Type B pancreatic cell (in vitro differentiated cells): ENCODE data around the gene OR10R2. TPM values are rescaled to one million over a fixed set of nuclear protein-coding genes. Genes with fewer than 3 reads are reported as not detected.
"Not testable (repeated sequence)": the region's sequence is repeated elsewhere in the genome, so short reads cannot be mapped to it uniquely, and the experiment has no call there.

Experiments
- DNase-seq: peaks from one replicate; pipeline ENCODE4 v3.0.0; 2021; ENCODE audit warnings: mixed read lengths; ENCODE audit not compliant: unreplicated experiment; ENCODE audit errors: extremely low spot score
- H3K27ac Mint-ChIP-seq: 2 replicates; pipeline ENCODE4 v1.8.0; 2021; ENCODE audit warnings: mild to moderate bottlenecking, mixed read lengths
- H3K27me3 Mint-ChIP-seq: 2 replicates; pipeline ENCODE4 v1.8.0; 2021; ENCODE audit warnings: mixed read lengths
- H3K36me3 Mint-ChIP-seq: 2 replicates; pipeline ENCODE4 v1.8.0; 2021; ENCODE audit warnings: mixed read lengths
- H3K4me1 Mint-ChIP-seq: one replicate; pipeline ENCODE4 v1.8.0; 2021; ENCODE audit warnings: mixed read lengths; ENCODE audit not compliant: unreplicated experiment
- H3K4me3 Mint-ChIP-seq: 2 replicates; pipeline ENCODE4 v1.8.0; 2021; ENCODE audit warnings: mild to moderate bottlenecking, mixed read lengths
- H3K9me3 Mint-ChIP-seq: 2 replicates; pipeline ENCODE4 v1.8.0; 2021; ENCODE audit warnings: mixed read lengths
- CTCF ChIP-seq: fragments of 200-600 bp; sonication (generic); conservative IDR thresholded peaks from 2 replicates; pipeline ENCODE4 v1.5.0; 2021; ENCODE audit warnings: antibody characterized with exemption, mild to moderate bottlenecking
- long read RNA-seq: library from polyadenylated mRNA; unstranded; transcript quantifications from one replicate; pipeline ENCODE4 v2.0.0, GENCODE V29; 2020
- total RNA-seq: library from RNA; stranded (reverse); gene quantifications from 2 replicates; pipeline ENCODE4 v1.2.1, GENCODE V29; 2021; ENCODE audit warnings: low replicate concordance

Gene OR10R2
- not detected in 2 replicates for total RNA-seq
- long read RNA-seq: 0 reads

- Mint-ChIP-seq H3K27ac (no peak within 1 kb of the TSS), H3K36me3 (no peaks in the 10 kb centered on the region), H3K9me3 (no peaks in the 10 kb centered on the region), H3K4me3 (no peak within 1 kb of the TSS), H3K4me1 (no peaks in the 10 kb centered on the region), H3K27me3 (peaks cover 10% of the 10 kb centered on the region)
- no peak for DNase-seq
- TF ChIP-seq CTCF: no peak
These were observed at the start of gene OR10R2 for GRCh38 chr1:158471920-158472319. TSS of gene OR10R2 (plus strand) at chr1:158472220. CDS start at chr1:158472326, 106 bp downstream.

GRCh38 chr1:158425027-158425426 is 47.0 kb upstream of the OR10R2 start:
- no peak overlapping the region for H3K4me3 Mint-ChIP-seq
- no peak for DNase-seq
- H3K27ac Mint-ChIP-seq: no peak overlapping the region
- no peaks in the 10 kb centered on the region for H3K36me3 Mint-ChIP-seq
- no peaks in the 10 kb centered on the region for H3K4me1 Mint-ChIP-seq
- H3K27me3 Mint-ChIP-seq: peaks cover 6% of the 10 kb centered on the region
- H3K9me3 Mint-ChIP-seq: no peaks in the 10 kb centered on the region
- TF ChIP-seq CTCF: no peak

DNA sequence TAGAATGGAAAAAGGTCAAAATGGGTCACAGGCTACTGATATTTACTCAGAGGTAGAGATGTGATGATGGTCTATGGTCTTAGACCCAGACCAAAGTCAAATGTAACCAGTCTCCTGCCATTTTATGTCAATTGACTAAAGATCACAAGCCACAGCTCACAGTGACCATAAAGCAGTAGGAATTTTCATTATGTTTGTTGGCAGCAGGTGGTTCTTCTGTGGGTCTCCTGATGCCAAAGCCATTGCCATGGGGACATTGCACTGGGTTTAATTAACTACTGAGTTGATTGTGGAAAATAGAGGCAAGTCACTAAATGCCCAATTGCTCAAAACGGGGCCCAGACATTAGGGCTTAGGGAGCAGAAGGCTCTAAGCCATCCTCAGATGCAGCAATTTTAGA is 45.9 kb upstream of the OR10R2 start, which contains the start of gene OR10K2:
Gene OR10K2 (minus strand): TSS at position 101 of the 400 bp plus-strand sequence. CDS start 5,371 bp downstream, outside the sequence.
- no peak within 1 kb of the TSS for H3K27ac Mint-ChIP-seq
- no peaks in the 10 kb centered on the region for H3K36me3 Mint-ChIP-seq
- H3K9me3 Mint-ChIP-seq: no peaks in the 10 kb centered on the region
- no peak for DNase-seq
- no peaks in the 10 kb centered on the region for H3K4me1 Mint-ChIP-seq
- no peak for TF ChIP-seq CTCF
- H3K27me3 Mint-ChIP-seq: peaks cover 6% of the 10 kb centered on the region
- H3K4me3 Mint-ChIP-seq: no peak within 1 kb of the TSS

- not testable (repeated sequence) for H3K4me3 Mint-ChIP-seq, H3K27ac Mint-ChIP-seq, H3K4me1 Mint-ChIP-seq, H3K9me3 Mint-ChIP-seq, DNase-seq, H3K36me3 Mint-ChIP-seq
- peaks cover 11% of the 10 kb centered on the region for H3K27me3 Mint-ChIP-seq
These were observed 41.9 kb upstream of the OR10R2 start for GRCh38 chr1:158430163-158430562.

- no peak for TF ChIP-seq CTCF
- peaks cover 6% of the 10 kb centered on the region for H3K27me3 Mint-ChIP-seq
- H3K4me1 Mint-ChIP-seq: no peaks in the 10 kb centered on the region
These were observed 37.3 kb upstream of the OR10R2 start for GRCh38 chr1:158434741-158435140.

DNA sequence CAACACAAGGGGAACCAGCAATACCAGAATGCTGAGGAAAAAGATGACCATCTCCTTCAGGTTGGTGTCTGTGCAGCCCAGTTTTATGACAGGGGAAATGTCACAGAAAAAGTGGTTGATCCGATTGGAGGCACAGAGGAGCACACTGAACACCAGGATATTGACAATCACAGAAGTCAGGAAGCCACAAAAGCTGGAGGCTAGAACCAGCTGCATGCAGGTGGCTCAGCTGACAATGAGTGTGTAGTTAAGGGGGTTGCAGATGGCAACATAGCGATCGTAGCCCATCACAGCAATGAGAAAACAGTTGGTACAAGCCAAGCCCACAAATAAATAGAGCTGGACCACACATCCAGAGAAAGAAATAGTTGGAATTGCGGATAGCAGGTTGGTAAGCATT is 26.6 kb upstream of the OR10R2 start:
- no peak for DNase-seq
- Mint-ChIP-seq H3K27ac (no peak overlapping the region), H3K4me1 (no peaks in the 10 kb centered on the region), H3K4me3 (no peak overlapping the region), H3K9me3 (no peaks in the 10 kb centered on the region), H3K27me3 (peaks cover 7% of the 10 kb centered on the region), H3K36me3 (no peaks in the 10 kb centered on the region)
- no peak for TF ChIP-seq CTCF

More at GRCh38 chr1:158434741-158435140, 37.3 kb upstream of the OR10R2 start:
- Mint-ChIP-seq H3K9me3 (peaks cover 4% of the 10 kb centered on the region), H3K36me3 (no peaks in the 10 kb centered on the region), H3K4me3 (no peak overlapping the region), H3K27ac (no peak overlapping the region)
- DNase-seq: no peak
